ENCODE measurements around the gene ACACA.

Gene ACACA

GRCh38 chr17:37180376-37180775 is 226.3 kb downstream of the ACACA start:
- TF ChIP-seq EZH2phosphoT487 (IDR thresholded peaks at IDR 0.05; ENCODE audit: borderline replicate concordance) (no peak), CTCF (conservative IDR thresholded peaks at IDR 0.05; ENCODE audit: low read length) (no peak)
- H3K4me2 ChIP-seq (ENCODE audit: low read depth, low read length, poor library complexity, severe bottlenecking): no peak overlapping the region
- peaks cover 32% of the 10 kb centered on the region; the same call in 1 of the 2 replicates for H3K36me3 ChIP-seq (ENCODE audit: insufficient read depth, low read length)

GRCh38 chr17:37179893-37180292 is 226.7 kb downstream of the ACACA start:
- peaks cover 35% of the 10 kb centered on the region; the same call in 1 of the 2 replicates for H3K36me3 ChIP-seq (ENCODE audit: insufficient read depth, low read length)
- TF ChIP-seq CTCF (conservative IDR thresholded peaks at IDR 0.05; ENCODE audit: low read length): no peak
- TF ChIP-seq EZH2phosphoT487 (IDR thresholded peaks at IDR 0.05; ENCODE audit: borderline replicate concordance): no peak
- H3K9me3 ChIP-seq (ENCODE audit: insufficient read depth, low read depth, low read length): no peaks in the 10 kb centered on the region
- no peak overlapping the region for H2AFZ ChIP-seq (ENCODE audit: low read length)
- no peaks in the 10 kb centered on the region for H3F3A ChIP-seq (ENCODE audit: low read depth)
- no peak overlapping the region for H3K9ac ChIP-seq (ENCODE audit: low read depth, low read length, poor library complexity, severe bottlenecking)
- no peaks in the 10 kb centered on the region for H4K20me1 ChIP-seq (ENCODE audit: insufficient read depth, low read length, poor library complexity, severe bottlenecking)
- H3K79me2 ChIP-seq (ENCODE audit: insufficient read depth, low read length): no peaks in the 10 kb centered on the region
- H3K4me1 ChIP-seq (ENCODE audit: insufficient read depth, low read length, poor library complexity, severe bottlenecking): no peaks in the 10 kb centered on the region
- no peak overlapping the region for H3K4me3 ChIP-seq (ENCODE audit: low read length, poor library complexity, severe bottlenecking)
- no peaks in the 10 kb centered on the region for H3K27me3 ChIP-seq (ENCODE audit: insufficient read depth, low read length, poor library complexity, severe bottlenecking)
- no peak overlapping the region for H3K4me2 ChIP-seq (ENCODE audit: low read depth, low read length, poor library complexity, severe bottlenecking)
- H3K9me2 ChIP-seq (replicated peaks; ENCODE audit: low read depth, low read length): no peaks in the 10 kb centered on the region

More at GRCh38 chr17:37180376-37180775, 226.3 kb downstream of the ACACA start:
- Histone ChIP-seq H3K4me3 (ENCODE audit: low read length, poor library complexity, severe bottlenecking) (no peak overlapping the region), H3K27me3 (ENCODE audit: insufficient read depth, low read length, poor library complexity, severe bottlenecking) (no peaks in the 10 kb centered on the region), H3K79me2 (ENCODE audit: insufficient read depth, low read length) (no peaks in the 10 kb centered on the region), H3K9me2 (replicated peaks; ENCODE audit: low read depth, low read length) (no peaks in the 10 kb centered on the region), H3F3A (ENCODE audit: low read depth) (no peaks in the 10 kb centered on the region), H2AFZ (ENCODE audit: low read length) (no peak overlapping the region), H3K9ac (ENCODE audit: low read depth, low read length, poor library complexity, severe bottlenecking) (no peak overlapping the region), H3K4me1 (ENCODE audit: insufficient read depth, low read length, poor library complexity, severe bottlenecking) (no peaks in the 10 kb centered on the region), H3K9me3 (ENCODE audit: insufficient read depth, low read depth, low read length) (no peaks in the 10 kb centered on the region), H4K20me1 (ENCODE audit: insufficient read depth, low read length, poor library complexity, severe bottlenecking) (no peaks in the 10 kb centered on the region)

GRCh38 chr17:37177254-37177870 is 229.3 kb downstream of the ACACA start:
- Histone ChIP-seq H4K20me1 (ENCODE audit: insufficient read depth, low read length, poor library complexity, severe bottlenecking) (no peaks in the 10 kb centered on the region), H3K79me2 (ENCODE audit: insufficient read depth, low read length) (no peaks in the 10 kb centered on the region), H3K27me3 (ENCODE audit: insufficient read depth, low read length, poor library complexity, severe bottlenecking) (no peaks in the 10 kb centered on the region), H3K9me2 (replicated peaks; ENCODE audit: low read depth, low read length) (no peaks in the 10 kb centered on the region), H3K4me3 (ENCODE audit: low read length, poor library complexity, severe bottlenecking) (no peak overlapping the region), H3K36me3 (ENCODE audit: insufficient read depth, low read length) (peaks cover 38% of the 10 kb centered on the region; the same call in 1 of the 2 replicates), H3K9me3 (ENCODE audit: insufficient read depth, low read depth, low read length) (no peaks in the 10 kb centered on the region), H2AFZ (ENCODE audit: low read length) (no peak overlapping the region), H3K4me1 (ENCODE audit: insufficient read depth, low read length, poor library complexity, severe bottlenecking) (no peaks in the 10 kb centered on the region), H3F3A (ENCODE audit: low read depth) (no peaks in the 10 kb centered on the region), H3K4me2 (ENCODE audit: low read depth, low read length, poor library complexity, severe bottlenecking) (no peak overlapping the region), H3K9ac (ENCODE audit: low read depth, low read length, poor library complexity, severe bottlenecking) (no peak overlapping the region)
- TF ChIP-seq EZH2phosphoT487 (IDR thresholded peaks at IDR 0.05; ENCODE audit: borderline replicate concordance): no peak
- no peak for TF ChIP-seq CTCF (conservative IDR thresholded peaks at IDR 0.05; ENCODE audit: low read length)

Data from Loucy (cell line).